ENCODE measurements around the gene HJURP.

DNA sequence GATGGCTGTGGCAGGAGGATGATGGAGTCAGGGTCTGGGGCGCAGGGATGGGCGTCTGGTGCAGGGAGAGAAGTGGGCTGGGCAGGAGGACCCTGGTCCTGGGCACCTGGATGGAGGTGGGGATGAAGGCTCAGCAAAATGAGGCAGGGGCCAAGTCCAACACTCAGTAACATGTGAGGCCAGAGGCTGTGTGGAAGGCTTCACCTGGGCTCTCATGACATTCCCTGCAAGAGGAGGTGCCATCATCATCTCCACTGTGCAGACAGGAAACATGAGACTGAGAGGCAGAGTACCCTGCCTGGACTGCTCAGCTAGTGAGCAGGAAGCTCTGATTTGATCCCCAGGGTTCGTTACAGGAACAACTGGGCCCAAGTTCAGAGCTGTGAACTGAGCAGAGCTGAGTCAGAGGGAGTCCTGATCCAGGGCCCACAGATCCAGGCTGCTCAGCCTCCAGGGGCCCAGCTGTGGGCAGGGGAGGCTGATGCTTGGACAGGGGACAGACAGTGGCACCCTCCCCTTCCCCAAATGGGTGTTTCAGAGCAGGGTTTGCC lies 36.9 kb downstream of the HJURP start:
- TF ChIP-seq, protein P1, sequence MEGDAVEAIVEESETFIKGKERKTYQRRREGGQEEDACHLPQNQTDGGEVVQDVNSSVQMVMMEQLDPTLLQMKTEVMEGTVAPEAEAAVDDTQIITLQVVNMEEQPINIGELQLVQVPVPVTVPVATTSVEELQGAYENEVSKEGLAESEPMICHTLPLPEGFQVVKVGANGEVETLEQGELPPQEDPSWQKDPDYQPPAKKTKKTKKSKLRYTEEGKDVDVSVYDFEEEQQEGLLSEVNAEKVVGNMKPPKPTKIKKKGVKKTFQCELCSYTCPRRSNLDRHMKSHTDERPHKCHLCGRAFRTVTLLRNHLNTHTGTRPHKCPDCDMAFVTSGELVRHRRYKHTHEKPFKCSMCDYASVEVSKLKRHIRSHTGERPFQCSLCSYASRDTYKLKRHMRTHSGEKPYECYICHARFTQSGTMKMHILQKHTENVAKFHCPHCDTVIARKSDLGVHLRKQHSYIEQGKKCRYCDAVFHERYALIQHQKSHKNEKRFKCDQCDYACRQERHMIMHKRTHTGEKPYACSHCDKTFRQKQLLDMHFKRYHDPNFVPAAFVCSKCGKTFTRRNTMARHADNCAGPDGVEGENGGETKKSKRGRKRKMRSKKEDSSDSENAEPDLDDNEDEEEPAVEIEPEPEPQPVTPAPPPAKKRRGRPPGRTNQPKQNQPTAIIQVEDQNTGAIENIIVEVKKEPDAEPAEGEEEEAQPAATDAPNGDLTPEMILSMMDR (IDR thresholded peaks at IDR 0.05): no peak
- TF ChIP-seq POLR2A (IDR thresholded peaks at IDR 0.05): no peak
